NB4 (cell line): ENCODE measurements around the gene LIN9.

Experiments used
- MYC ChIP-seq: IDR thresholded peaks from 2 replicates; pipeline ENCODE4 v1.6.1; 2011; ENCODE audit warnings: low read depth, low read length
- POLR2A ChIP-seq: IDR thresholded peaks from 2 replicates; pipeline ENCODE4 v1.6.1; 2011; ENCODE audit warnings: mild to moderate bottlenecking; ENCODE audit not compliant: insufficient read length; ENCODE audit errors: extremely low read depth
- TF ChIP-seq, protein P1 (sequence below): IDR thresholded peaks from one replicate; pipeline ENCODE4 v1.5.1; 2012; ENCODE audit warnings: low read depth, low read length
- TF ChIP-seq, protein P2 (sequence below): IDR thresholded peaks from 2 replicates; pipeline ENCODE4 v1.6.1; 2011; ENCODE audit warnings: low read depth, low read length

DNA sequence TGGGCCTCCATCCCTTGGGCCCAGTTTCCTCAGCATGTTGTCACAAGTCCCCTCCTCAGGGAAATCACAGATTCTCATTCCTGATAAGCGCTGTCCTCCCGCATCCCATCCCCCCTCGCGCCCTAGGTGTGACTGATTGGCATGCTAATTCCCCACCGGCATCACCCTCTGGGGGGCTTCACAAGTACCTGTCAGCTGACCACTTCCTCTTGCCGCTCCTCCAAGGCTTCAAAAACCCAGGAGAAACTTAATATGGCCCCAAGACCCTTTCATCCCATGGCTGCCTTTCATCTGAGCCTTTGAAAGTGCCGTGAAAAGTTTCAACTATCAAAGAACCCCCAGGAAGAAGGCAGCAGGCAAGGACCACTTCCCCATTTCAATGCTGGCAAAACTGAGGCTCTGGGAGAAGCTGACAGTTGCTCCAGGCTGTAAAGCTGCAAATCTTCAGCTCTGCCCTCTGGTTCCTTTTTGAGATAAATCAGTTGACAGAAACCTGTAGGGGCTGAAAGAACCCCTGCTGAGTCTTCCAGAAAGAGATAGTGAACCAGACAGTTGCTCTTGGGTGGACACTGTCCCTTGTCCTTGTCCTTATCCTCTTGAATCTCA lies 98.3 kb downstream of the LIN9 start:
- TF ChIP-seq, protein P1, sequence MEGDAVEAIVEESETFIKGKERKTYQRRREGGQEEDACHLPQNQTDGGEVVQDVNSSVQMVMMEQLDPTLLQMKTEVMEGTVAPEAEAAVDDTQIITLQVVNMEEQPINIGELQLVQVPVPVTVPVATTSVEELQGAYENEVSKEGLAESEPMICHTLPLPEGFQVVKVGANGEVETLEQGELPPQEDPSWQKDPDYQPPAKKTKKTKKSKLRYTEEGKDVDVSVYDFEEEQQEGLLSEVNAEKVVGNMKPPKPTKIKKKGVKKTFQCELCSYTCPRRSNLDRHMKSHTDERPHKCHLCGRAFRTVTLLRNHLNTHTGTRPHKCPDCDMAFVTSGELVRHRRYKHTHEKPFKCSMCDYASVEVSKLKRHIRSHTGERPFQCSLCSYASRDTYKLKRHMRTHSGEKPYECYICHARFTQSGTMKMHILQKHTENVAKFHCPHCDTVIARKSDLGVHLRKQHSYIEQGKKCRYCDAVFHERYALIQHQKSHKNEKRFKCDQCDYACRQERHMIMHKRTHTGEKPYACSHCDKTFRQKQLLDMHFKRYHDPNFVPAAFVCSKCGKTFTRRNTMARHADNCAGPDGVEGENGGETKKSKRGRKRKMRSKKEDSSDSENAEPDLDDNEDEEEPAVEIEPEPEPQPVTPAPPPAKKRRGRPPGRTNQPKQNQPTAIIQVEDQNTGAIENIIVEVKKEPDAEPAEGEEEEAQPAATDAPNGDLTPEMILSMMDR, result no peak
- TF ChIP-seq POLR2A (no peak), MYC (no peak)
- TF ChIP-seq, protein P2, sequence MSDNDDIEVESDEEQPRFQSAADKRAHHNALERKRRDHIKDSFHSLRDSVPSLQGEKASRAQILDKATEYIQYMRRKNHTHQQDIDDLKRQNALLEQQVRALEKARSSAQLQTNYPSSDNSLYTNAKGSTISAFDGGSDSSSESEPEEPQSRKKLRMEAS, result no peak
